CD4-positive, alpha-beta T cell treated with Interferon gamma for 1 hour (primary cell): Measurements from ENCODE around the gene DZIP1.
"Not testable (repeated sequence)": the region's sequence is repeated elsewhere in the genome, so short reads cannot be mapped to it uniquely, and the experiment has no call there.

Experiments used
- DNase-seq: peaks from one replicate; pipeline ENCODE4 v3.0.0-alpha.2; 2020

Gene DZIP1

DNA sequence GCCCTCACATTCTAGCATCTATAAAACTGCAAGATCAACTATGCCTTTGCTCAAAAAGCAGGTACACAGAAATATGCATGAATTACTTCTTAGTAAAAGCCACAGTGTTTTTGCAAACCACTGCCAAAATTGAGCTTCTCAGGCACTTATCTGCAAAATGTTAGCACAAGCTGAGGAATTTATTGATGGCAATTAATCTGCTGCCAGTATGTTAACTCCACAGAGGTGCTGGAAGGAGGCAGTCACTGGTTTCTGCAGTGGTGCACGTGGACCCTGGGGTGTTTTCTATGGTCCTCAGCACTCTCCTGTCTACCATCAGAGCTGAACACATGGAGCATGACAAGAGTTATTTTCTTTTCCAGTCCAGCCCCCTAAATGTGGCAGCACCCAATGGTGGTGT lies 47.8 kb downstream of the DZIP1 start:
- no peak for DNase-seq

DNA sequence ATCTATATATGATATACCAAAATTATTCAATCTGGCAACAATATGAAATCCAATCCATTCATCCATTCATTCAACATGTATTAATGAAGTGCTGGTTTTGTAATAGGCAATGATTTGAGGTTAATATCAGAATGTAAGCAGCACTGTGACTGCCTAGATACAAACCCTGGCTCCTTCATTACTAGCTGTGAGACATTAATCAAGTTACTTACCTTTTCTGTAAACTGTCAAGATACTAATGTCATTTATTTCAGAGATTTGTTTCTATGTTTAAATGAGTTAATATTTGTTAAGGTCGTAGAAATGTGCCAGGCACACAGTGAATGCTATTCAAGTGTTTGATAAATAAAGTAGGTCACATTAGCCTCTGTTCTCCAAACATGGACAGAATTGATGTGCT lies 51.0 kb downstream of the DZIP1 start:
- no peak for DNase-seq

GRCh38 chr13:95588721-95589120 lies 55.8 kb downstream of the DZIP1 start:
- DNase-seq: no peak

- no peak for DNase-seq
These were observed 56.4 kb downstream of the DZIP1 start for GRCh38 chr13:95588134-95588533.

DNA sequence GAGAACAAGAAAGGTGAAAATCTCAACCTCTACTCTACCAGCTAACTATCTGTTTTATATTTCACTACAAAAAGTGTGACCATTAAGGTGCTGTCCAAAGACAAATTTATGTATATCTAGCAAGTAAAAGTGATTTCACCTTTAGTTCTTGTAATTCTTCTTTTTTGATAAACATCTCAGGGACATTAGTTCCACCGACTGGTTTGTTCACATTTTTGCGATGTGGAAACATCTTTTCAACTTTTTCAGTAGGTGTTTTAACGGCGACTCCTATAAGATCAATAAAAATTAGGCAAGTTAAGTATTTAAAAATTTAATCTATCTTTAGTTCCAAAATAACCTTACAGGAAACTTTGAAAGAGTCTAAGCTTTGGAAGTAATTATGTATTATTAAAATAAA lies 58.6 kb downstream of the DZIP1 start:
- DNase-seq: no peak

DNA sequence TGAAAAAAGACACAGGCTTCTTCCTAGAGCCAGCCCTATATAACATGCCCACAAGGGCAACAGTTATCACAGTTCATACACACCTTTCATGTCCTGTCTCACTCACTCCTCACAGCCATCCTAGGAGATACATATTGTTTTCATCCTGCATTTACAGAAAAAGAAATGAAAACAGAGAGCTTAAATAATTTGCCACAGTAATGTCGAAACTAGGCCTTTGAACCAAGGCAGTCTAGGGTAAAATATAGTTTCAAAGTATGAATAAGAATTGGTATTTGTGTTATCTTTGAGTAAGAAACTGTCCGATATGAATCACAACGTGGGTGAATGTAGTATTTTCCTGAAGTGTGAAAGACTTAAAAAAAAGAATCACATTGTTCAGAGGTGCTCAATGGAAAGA lies 65.2 kb downstream of the DZIP1 start:
- no peak for DNase-seq

GRCh38 chr13:95573221-95573620 lies 71.3 kb downstream of the DZIP1 start:
- DNase-seq: no peak

- DNase-seq: no peak
These were observed 72.6 kb downstream of the DZIP1 start for GRCh38 chr13:95571941-95572340.

DNA sequence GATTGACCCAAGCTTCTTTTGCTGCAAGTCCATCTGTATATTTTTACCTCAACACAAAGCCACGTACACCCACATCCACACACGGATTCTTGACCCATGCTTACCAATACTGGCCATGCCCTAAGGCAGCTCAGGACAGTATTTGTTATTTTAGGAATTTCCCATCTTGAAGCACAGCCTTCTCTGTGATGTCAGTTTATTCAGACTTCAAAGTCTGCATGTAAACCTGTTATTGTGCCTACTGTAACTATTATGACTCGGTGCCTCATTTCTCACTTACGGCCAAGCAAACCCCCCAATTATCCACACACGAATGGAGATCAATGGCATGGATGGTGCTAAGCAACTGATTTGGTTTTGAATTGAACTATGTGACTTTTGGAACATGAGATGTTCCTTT lies 74.5 kb downstream of the DZIP1 start:
- no peak for DNase-seq

- DNase-seq: no peak
These were observed 76.4 kb downstream of the DZIP1 start for GRCh38 chr13:95568131-95568530.

DNA sequence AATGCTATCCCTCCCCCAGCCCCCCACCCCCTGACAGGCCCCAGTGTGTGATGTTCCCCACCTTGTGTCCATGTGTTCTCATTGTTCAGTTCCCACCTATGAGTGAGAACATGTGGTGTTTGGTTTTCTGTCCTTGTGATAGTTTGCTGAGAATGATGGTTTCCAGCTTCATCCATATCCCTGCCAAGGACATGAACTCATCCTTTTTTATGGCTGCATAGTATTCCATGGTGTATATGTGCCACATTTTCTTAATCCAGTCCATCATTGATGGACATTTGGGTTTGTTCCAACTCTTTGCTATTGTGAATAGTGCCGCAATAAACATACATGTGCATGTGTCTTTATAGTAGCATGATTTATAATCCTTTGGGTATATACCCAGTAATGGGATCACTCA lies 78.7 kb downstream of the DZIP1 start:
- not testable (repeated sequence) for DNase-seq

- DNase-seq: no peak
These were observed 79.7 kb downstream of the DZIP1 start for GRCh38 chr13:95564733-95565291.

DNA sequence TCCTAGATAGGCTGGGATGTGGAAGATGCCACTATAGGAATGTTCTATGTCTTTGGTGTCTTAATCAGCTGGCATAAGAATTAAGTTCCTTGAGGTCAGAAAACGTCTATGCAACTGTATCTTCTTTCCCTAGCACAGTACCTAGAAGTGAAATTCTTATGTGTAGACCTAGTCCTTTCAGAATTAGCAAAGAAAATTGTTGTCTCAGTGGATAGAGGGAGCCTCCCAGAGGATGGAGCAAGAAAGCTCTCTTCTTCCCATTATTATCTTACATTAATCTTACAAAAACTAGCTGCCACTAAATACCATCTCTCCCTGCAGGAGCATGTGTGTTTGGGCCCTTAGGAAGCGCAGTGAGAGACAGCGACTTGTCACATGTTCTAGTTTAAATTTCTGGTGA lies 80.4 kb downstream of the DZIP1 start:
- DNase-seq: no peak

DNA sequence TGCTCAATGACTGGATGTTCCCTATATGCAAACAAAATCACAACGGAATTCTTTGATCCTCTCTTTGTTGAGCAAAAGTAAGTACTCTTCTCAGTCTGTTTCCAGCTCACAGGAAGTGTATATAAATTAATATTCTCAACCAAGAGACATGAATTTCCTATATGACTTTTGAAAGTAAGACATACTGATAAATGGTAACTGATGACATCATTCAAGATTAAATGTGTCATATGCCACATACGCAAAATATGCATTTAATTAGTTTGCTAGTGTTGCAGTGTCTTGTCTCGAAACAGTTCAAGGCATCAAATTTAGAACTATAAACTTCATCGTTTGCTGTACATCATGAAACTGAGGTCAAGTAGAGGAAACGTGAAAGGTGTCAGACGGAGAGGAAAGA lies 84.1 kb downstream of the DZIP1 start:
- no peak for DNase-seq

- no peak for DNase-seq
These were observed 85.4 kb downstream of the DZIP1 start for GRCh38 chr13:95559100-95559499.

DNA sequence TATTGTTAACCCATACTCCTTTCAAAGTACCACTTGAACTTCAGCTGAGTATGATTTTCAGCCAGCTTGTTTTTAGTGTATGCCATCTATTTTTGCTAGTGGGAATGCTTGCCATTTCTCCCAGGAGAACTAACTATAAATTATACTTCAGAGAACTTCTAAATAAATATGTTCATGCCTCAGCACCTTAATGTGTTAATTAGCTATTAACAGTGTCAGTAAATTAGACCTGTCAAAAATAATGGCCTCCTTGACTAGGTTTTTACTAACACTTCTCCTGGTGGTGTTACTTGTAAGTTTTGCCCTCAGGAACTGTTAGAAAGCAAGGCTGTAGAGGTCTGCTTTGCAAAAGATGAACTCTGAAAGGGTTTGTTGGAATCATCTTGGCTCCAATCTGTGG lies 87.5 kb downstream of the DZIP1 start:
- no peak for DNase-seq

DNA sequence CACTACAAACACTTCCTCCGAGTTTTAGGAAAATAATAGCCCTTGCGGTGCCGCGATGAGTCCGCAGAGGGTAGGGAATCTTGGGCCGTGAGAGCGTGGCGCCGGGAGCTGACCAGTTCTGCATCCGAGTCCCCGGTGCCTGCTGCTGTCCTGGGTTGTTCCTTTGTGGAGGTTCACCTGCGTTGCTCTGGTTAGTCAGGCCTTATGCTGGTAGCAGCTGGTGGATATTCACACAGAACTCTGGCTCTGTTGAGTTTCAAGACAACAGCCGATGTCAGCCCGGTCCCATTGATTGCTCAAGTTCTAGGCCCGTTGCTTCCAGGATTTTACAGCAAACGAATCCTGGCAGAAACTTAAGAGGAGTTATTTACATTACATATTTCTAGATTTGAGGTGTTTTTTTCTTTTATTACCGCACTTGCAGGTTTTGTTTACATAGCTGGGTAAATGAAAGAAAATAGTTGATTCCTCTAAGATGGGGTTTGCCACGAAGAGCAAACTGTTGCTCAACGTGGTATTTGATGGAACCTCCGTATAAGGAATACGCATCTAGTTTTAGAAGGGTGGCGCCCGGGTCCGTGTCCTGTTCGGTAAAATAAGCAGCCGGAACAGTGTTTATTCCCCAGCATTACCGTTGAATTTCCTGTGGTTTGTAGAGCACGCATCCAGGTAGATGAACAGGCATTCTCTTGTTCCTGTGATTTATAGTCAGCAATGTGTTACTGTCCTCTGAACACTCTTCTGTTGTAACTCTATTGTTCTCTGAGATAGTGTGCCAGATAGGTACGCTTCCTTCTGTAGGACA lies 90.7 kb downstream of the DZIP1 start:
- no peak for DNase-seq

GRCh38 chr13:95552539-95553441 lies 91.7 kb downstream of the DZIP1 start, which contains the start of gene CLDN10:
Gene CLDN10, plus strand, starts transcription at chr13:95552720. Its CDS starts 34 bp downstream, at chr13:95552754.
- no peak for DNase-seq

- no peak for DNase-seq
These were observed 92.3 kb downstream of the DZIP1 start for GRCh38 chr13:95552208-95552538.

DNA sequence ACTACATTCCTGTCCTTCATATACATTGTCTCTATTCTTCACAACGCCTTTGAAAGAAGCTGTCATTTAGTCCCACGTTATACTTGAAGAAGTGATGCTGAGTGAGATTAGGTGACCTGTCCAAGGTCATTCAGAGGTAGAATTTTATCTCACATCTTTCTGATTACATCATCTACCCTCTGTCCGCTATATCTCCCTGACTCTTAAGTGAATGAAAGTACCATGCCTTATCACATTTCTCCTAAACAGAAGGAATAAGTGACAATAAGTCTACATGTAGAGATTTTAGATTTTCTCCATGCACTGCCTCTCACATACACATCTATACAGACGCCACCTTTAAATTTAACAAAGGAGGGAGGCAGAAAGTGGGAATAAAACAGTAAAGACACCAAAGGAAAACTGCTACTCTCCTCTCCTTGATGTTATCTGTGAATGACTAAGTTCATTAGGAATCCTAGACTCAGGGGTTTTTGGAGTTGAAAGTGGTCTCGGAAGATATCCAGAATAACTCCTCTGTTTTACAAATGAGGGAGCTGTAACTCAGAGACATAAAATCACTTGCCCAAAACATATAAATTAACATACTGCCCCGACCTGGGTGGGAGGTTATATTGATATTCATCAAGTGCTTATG lies 96.9 kb downstream of the DZIP1 start:
- no peak for DNase-seq

GRCh38 chr13:95546919-95547318 lies 97.6 kb downstream of the DZIP1 start:
- no peak for DNase-seq

DNA sequence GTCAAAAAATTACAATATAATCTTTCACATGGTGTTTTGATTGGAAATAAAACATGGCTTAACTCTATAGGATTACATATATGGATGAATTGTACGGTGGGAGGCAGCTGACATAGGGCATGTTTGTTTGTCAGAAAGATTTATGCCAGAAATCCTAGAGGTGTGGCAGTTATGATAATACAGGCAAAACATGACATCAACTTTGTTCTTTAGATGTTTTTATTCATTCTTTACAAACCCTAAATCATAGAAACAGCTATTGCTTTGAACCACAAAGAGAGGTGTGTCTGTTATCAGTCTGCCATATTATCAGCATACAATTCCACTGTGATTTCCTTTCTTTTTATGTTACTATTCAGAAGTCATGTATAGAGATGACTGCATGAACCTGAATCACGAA lies 100.2 kb downstream of the DZIP1 start:
- no peak for DNase-seq

DNA sequence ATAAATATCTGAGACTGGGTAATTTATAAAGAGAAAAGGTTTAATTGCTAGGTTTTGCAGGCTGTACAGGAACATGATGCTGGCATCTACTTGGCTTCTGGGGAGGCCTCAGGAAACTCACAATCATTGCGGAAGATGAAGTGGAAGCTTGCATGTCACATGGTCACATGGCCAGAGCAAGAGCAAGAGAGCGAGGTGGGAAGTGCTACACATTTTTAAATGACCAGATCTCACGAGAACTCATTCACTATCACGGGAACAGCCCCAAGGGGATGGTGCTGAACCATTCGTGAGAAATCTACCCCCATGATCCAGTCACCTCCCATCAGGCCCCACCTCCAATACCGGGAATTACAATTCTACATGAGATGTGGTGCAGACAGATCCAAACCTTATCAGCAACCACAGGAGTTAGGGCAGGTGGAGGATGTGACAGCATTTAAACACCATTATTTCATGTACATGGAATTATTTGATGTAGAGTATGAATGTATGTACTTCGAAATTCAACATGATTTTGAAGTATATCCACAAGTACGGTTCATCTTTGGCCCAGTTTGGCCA lies 102.5 kb downstream of the DZIP1 start:
- DNase-seq: no peak
